ENCODE data around the gene ZNF473. TPM values are rescaled to one million over a fixed set of nuclear protein-coding genes. Genes with fewer than 3 reads are reported as not detected.

The ZNF473 gene
- polyA plus RNA-seq (5.4 to 9.3 TPM (median 7.7 TPM) in 3 replicates), polyA minus RNA-seq (6.4 to 11.6 TPM (median 9.3 TPM) in 3 replicates)
- polyA plus RNA-seq (2011; ENCODE audit: low read depth), result 4.8 TPM
- polyA plus RNA-seq (2011; cell fraction: cytosol; rRNA removed), result 5.4 and 8.0 TPM in 2 replicates
- 11.7 and 12.4 TPM in 2 replicates for polyA plus RNA-seq (2011; cell fraction: nucleus; rRNA removed)
- 3.9 and 7.3 TPM in 2 replicates for polyA plus RNA-seq (2012; ENCODE audit: low replicate concordance)
- polyA minus RNA-seq (2011; cell fraction: cytosol; rRNA and poly(A)+ RNA removed), result 7.3 TPM
- polyA minus RNA-seq (2011; cell fraction: nucleus; rRNA and poly(A)+ RNA removed), result 7.2 and 9.9 TPM in 2 replicates

DNA sequence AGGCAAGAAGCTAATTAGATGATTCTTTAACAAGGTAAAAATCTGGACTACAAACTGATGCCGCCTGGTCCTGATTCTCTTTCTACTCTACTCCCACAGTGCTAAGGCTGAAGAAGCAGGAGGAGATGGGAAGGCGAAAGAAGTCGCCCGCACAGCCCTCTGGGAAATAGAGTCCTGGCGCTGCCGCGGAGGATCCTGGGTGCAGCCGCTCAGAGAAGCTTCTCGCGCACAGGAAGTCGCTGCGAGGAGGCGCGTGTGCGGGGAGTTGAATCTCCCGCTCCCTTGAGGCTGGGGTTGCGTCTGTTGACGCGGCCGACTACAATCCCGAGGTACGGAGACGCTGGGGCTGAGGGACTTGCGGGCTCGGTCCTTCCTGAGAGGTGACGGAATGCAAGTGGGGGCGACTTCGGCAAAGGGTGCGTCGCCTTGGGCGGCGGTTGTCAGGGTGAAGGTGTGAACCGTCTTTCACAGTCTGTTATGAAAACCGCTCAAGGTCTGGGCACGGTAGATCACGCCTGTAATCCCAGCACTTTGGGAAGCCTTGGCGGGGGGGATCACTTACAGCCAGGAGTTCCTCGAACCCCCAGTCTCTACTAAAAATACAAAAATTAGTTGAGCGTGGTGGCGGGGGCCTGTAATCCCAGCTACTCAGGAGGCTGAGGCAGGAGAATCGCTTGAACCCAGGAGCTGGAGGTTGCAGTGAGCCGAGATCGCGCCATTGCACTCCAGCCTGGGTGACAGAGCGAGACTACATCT, at the start of gene ZNF473:
TSS of gene ZNF473 (plus strand) at position 212 of the 756 bp plus-strand sequence. CDS start 5,078 bp downstream, outside the sequence.
- dilution Hi-C loops (cut with MboI; ENCODE audit: extremely low pct_ligation_motif_present, low sequenced_read_pairs), result no loop called here
- H3K79me2 ChIP-seq (ENCODE audit: control insufficient read depth, insufficient read depth, low read length), result peaks cover 79% of the 10 kb centered on the region

DNA sequence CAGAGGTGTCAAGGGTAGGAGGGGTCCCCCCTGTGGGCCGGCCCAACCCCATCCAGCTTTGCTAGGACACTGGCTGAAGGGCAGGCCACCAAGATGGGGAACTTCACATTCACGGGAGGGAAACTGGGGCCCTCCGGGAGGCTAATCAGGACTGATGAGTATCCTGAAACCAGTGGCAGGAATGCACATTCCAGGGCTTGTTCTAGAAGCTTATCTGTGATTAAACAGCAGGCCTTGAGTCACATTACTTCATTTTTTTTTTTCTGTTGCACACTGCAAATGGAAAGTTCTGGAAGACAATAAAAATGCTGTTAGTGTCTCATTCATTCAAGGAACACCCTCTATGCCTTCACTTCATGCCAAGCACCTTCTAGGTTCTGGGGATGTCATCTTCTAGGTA, 49.3 kb upstream of the ZNF473 start:
- Histone ChIP-seq H3K27ac (ENCODE audit: control insufficient read depth, insufficient read depth, low read length) (no peak overlapping the region), H3K36me3 (ENCODE audit: control insufficient read depth in 2 of 2, extremely low read depth in 1 of 2, insufficient read depth in 2 of 2, low read length in 2 of 2) (no peaks in the 10 kb centered on the region), H3K27me3 (ENCODE audit: control insufficient read depth, extremely low read depth, insufficient read depth, low read length) (no peaks in the 10 kb centered on the region), H3K9me1 (ENCODE audit: control insufficient read depth, extremely low read depth, insufficient read depth, low read length) (no peaks in the 10 kb centered on the region), H2AFZ (ENCODE audit: control insufficient read depth, low read length) (no peak overlapping the region), H4K20me1 (ENCODE audit: control insufficient read depth, extremely low read depth, insufficient read depth, low read length) (no peaks in the 10 kb centered on the region), H3K9me3 (ENCODE audit: control insufficient read depth, low read depth, low read length) (no peaks in the 10 kb centered on the region), H3K4me1 (ENCODE audit: control insufficient read depth, extremely low read depth, insufficient read depth, low read length) (no peaks in the 10 kb centered on the region), H3K4me3 (ENCODE audit: control insufficient read depth in 2 of 3, extremely low read depth in 1 of 3, insufficient read depth in 2 of 3, low read depth in 1 of 3, low read length in 3 of 3) (no peak overlapping the region), H3K4me2 (ENCODE audit: control insufficient read depth, extremely low read depth, insufficient read depth, low read depth, low read length) (no peak overlapping the region), H3K79me2 (ENCODE audit: control insufficient read depth, insufficient read depth, low read length) (no peaks in the 10 kb centered on the region), H3K9ac (ENCODE audit: control insufficient read depth, extremely low read depth, insufficient read depth, low read length) (no peak overlapping the region)
- DNase-seq (ENCODE audit: low read depth, low spot score) (no peak), FAIRE-seq (no peak)
- dilution Hi-C loops (cut with MboI; ENCODE audit: extremely low pct_ligation_motif_present, low sequenced_read_pairs), result no loop called here
- no peak for TF ChIP-seq EZH2 (IDR thresholded peaks at IDR 0.05; ENCODE audit: low read length)
- TF ChIP-seq, protein P1, sequence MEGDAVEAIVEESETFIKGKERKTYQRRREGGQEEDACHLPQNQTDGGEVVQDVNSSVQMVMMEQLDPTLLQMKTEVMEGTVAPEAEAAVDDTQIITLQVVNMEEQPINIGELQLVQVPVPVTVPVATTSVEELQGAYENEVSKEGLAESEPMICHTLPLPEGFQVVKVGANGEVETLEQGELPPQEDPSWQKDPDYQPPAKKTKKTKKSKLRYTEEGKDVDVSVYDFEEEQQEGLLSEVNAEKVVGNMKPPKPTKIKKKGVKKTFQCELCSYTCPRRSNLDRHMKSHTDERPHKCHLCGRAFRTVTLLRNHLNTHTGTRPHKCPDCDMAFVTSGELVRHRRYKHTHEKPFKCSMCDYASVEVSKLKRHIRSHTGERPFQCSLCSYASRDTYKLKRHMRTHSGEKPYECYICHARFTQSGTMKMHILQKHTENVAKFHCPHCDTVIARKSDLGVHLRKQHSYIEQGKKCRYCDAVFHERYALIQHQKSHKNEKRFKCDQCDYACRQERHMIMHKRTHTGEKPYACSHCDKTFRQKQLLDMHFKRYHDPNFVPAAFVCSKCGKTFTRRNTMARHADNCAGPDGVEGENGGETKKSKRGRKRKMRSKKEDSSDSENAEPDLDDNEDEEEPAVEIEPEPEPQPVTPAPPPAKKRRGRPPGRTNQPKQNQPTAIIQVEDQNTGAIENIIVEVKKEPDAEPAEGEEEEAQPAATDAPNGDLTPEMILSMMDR (optimal IDR thresholded peaks at IDR 0.05 in 1 of 3, IDR thresholded peaks at IDR 0.05 in 1 of 3, conservative IDR thresholded peaks at IDR 0.05 in 1 of 3; ENCODE audit: extremely low read depth in 1 of 3, insufficient read depth in 2 of 3, low read length in 3 of 3), result no peak

More for the DNA sequence above, at the start of gene ZNF473:
- FAIRE-seq, result no peak
- Histone ChIP-seq H3K9me1 (ENCODE audit: control insufficient read depth, extremely low read depth, insufficient read depth, low read length) (no peaks in the 10 kb centered on the region), H4K20me1 (ENCODE audit: control insufficient read depth, extremely low read depth, insufficient read depth, low read length) (no peaks in the 10 kb centered on the region), H3K4me3 (ENCODE audit: control insufficient read depth in 2 of 3, extremely low read depth in 1 of 3, insufficient read depth in 2 of 3, low read depth in 1 of 3, low read length in 3 of 3) (peak within 1 kb of the TSS; percentile 73 to 97 (median 95)), H2AFZ (ENCODE audit: control insufficient read depth, low read length) (peak within 1 kb of the TSS; percentile 97), H3K27ac (ENCODE audit: control insufficient read depth, insufficient read depth, low read length) (peak within 1 kb of the TSS; percentile 93), H3K4me2 (ENCODE audit: control insufficient read depth, extremely low read depth, insufficient read depth, low read depth, low read length) (peak within 1 kb of the TSS; percentile 94), H3K36me3 (ENCODE audit: control insufficient read depth in 2 of 2, extremely low read depth in 1 of 2, insufficient read depth in 2 of 2, low read length in 2 of 2) (peaks cover 6 to 12% of the 10 kb centered on the region in 2 experiments), H3K9me3 (ENCODE audit: control insufficient read depth, low read depth, low read length) (no peaks in the 10 kb centered on the region), H3K9ac (ENCODE audit: control insufficient read depth, extremely low read depth, insufficient read depth, low read length) (peak within 1 kb of the TSS; percentile 98), H3K4me1 (ENCODE audit: control insufficient read depth, extremely low read depth, insufficient read depth, low read length) (peaks cover 10% of the 10 kb centered on the region), H3K27me3 (ENCODE audit: control insufficient read depth, extremely low read depth, insufficient read depth, low read length) (no peaks in the 10 kb centered on the region)
- TF ChIP-seq, protein P1 (optimal IDR thresholded peaks at IDR 0.05 in 1 of 3, IDR thresholded peaks at IDR 0.05 in 1 of 3, conservative IDR thresholded peaks at IDR 0.05 in 1 of 3; ENCODE audit: extremely low read depth in 1 of 3, insufficient read depth in 2 of 3, low read length in 3 of 3), result no peak
- peak; percentile 65 for DNase-seq (ENCODE audit: low read depth, low spot score)

Measured in keratinocyte (primary cell).